CD4-positive, alpha-beta T cell (primary cell): ENCODE results near the gene CHST2. TPM values are rescaled to one million over a fixed set of nuclear protein-coding genes. Genes with fewer than 3 reads are reported as not detected.

Experiments
- ATAC-seq: fragments of 200-7000 bp; cut with Tn5 transposase; one replicate; pipeline ENCODE4 v1.10.0; 2022; ENCODE audit warnings: mild to moderate bottlenecking; ENCODE audit not compliant: poor library complexity
- CTCF ChIA-PET: fragments of 350-600 bp; sonication (Branson Sonifier 250); formaldehyde crosslinking; loops from one replicate; lab custom pipeline; 2021; ENCODE audit warnings: antibody characterized with exemption, inconsistent platforms; lab: Charles Lee
- POLR2A ChIA-PET: fragments of 350-600 bp; sonication (Branson Sonifier 250); formaldehyde crosslinking; loops from one replicate; lab custom pipeline; 2021; ENCODE audit warnings: antibody characterized with exemption, inconsistent platforms; lab: Charles Lee
- DNase-seq, 14 experiments: peaks; one replicate each; pipeline ENCODE4 v3.0.0-alpha.2; 2013 to 2020; ENCODE audit warnings: mixed read lengths in 2 of 14
- H3K27ac ChIP-seq, 2 donors: one replicate each; pipeline versions ENCODE4 v1.5.1 to v1.7.0; 2013; ENCODE audit warnings: low read length in 2 of 2, low read depth in 1 of 2, mild to moderate bottlenecking in 1 of 2
- H3K27me3 ChIP-seq, 2 experiments: 1 replicate in 1 of 2; 2 replicates in 1 of 2; pipeline versions ENCODE4 v1.6.1 to v1.7.0; 2013; ENCODE audit warnings: low read length in 2 of 2, control low read depth in 1 of 2, mild to moderate bottlenecking in 1 of 2, moderate library complexity in 1 of 2; ENCODE audit not compliant: insufficient read depth in 2 of 2, control insufficient read depth in 1 of 2
- H3K36me3 ChIP-seq: one replicate; pipeline ENCODE4 v1.6.1; 2013; ENCODE audit warnings: low read length, control low read depth; ENCODE audit not compliant: insufficient read depth
- H3K4me1 ChIP-seq: one replicate; pipeline ENCODE4 v1.6.1; 2013; ENCODE audit warnings: low read length, control low read depth; ENCODE audit not compliant: insufficient read depth
- H3K4me3 ChIP-seq: one replicate; pipeline ENCODE4 v1.5.1; 2013; ENCODE audit warnings: mild to moderate bottlenecking, low read length, moderate library complexity
- H3K9me3 ChIP-seq, 2 experiments: 1 replicate in 1 of 2; 2 replicates in 1 of 2; pipeline versions ENCODE4 v1.6.1 to v1.7.0; 2013; ENCODE audit warnings: low read length in 2 of 2, mild to moderate bottlenecking in 2 of 2, control low read depth in 1 of 2, moderate library complexity in 1 of 2; ENCODE audit not compliant: control insufficient read depth in 1 of 2, insufficient read depth in 1 of 2
- H3K27ac Mint-ChIP-seq: one replicate; pipeline ENCODE4 v1.8.0; 2020; ENCODE audit warnings: mixed read lengths
- H3K27me3 Mint-ChIP-seq: one replicate; pipeline ENCODE4 v1.8.0; 2021; ENCODE audit warnings: mixed read lengths
- H3K36me3 Mint-ChIP-seq: one replicate; pipeline ENCODE4 v1.8.0; 2021; ENCODE audit warnings: low read depth, mixed read lengths
- H3K4me1 Mint-ChIP-seq: one replicate; pipeline ENCODE4 v1.8.0; 2021; ENCODE audit warnings: low read depth, mixed read lengths
- H3K4me3 Mint-ChIP-seq: one replicate; pipeline ENCODE4 v1.8.0; 2020; ENCODE audit warnings: mild to moderate bottlenecking, mixed read lengths
- H3K9me3 Mint-ChIP-seq: one replicate; pipeline ENCODE4 v1.8.0; 2020; ENCODE audit warnings: mixed read lengths
- CTCF ChIP-seq: fragments of 200-600 bp; IDR thresholded peaks from one replicate; pipeline ENCODE4 v1.8.0; 2022; ENCODE audit warnings: antibody characterized with exemption, mild to moderate bottlenecking
- intact Hi-C, 2 experiments: fragments of 100-400 bp; cut with DNase I in 1 of 2; cut with micrococcal nuclease in 1 of 2; formaldehyde crosslinking; loops; one replicate each; pipeline versions ENCODE4 v1.15.1 to v1.9.0; 2023 to 2025; cut with DNase I, micrococcal nuclease
- total RNA-seq, 174 experiments: library from RNA in 2 of 174; stranded (reverse) in 2 of 174; gene quantifications; one replicate each; pipeline ENCODE4 v1.2.3 and lab custom pipeline; 2021 to 2026

Gene CHST2
- total RNA-seq, 2 experiments from 2014 or later = 2.0 TPM

- no peaks in the 10 kb centered on the region for H3K36me3 ChIP-seq
- no peak overlapping the region for H3K27ac ChIP-seq
- H3K4me1 ChIP-seq = no peaks in the 10 kb centered on the region
- H3K9me3 ChIP-seq = peaks cover 0 to 13% of the 10 kb centered on the region in 2 experiments
- no peak for DNase-seq
- no peaks in the 10 kb centered on the region for H3K9me3 Mint-ChIP-seq
- H3K27me3 ChIP-seq = no peaks in the 10 kb centered on the region
- H3K4me1 Mint-ChIP-seq = no peaks in the 10 kb centered on the region
- no peaks in the 10 kb centered on the region for H3K27me3 Mint-ChIP-seq
- ATAC-seq = no peak
- TF ChIP-seq CTCF = no peak
- H3K4me3 ChIP-seq = no peak overlapping the region
- ChIA-PET CTCF (no interaction called here), POLR2A (no interaction called here)
- H3K27ac Mint-ChIP-seq = no peak overlapping the region
- H3K36me3 Mint-ChIP-seq = no peaks in the 10 kb centered on the region
- no peak overlapping the region for H3K4me3 Mint-ChIP-seq
- intact Hi-C loops = no loop called here
Observed at GRCh38 chr3:143095813-143096212, 23.8 kb upstream of the CHST2 start.

GRCh38 chr3:143098032-143098764, 21.4 kb upstream of the CHST2 start:
- H3K9me3 Mint-ChIP-seq = no peaks in the 10 kb centered on the region
- no peaks in the 10 kb centered on the region for H3K36me3 ChIP-seq
- intact Hi-C loops = no loop called here
- H3K27ac Mint-ChIP-seq = no peak overlapping the region
- H3K27ac ChIP-seq = no peak overlapping the region
- peaks cover 0 to 13% of the 10 kb centered on the region in 2 experiments for H3K9me3 ChIP-seq
- CTCF ChIA-PET = no interaction called here
- no peaks in the 10 kb centered on the region for H3K36me3 Mint-ChIP-seq
- no peaks in the 10 kb centered on the region for H3K4me1 Mint-ChIP-seq
- no peak for ATAC-seq
- no peak for TF ChIP-seq CTCF
- H3K4me3 Mint-ChIP-seq = no peak overlapping the region
- POLR2A ChIA-PET = no interaction called here
- H3K27me3 ChIP-seq = no peaks in the 10 kb centered on the region
- no peak for DNase-seq
- no peaks in the 10 kb centered on the region for H3K4me1 ChIP-seq
- H3K4me3 ChIP-seq = no peak overlapping the region
- peaks cover 4% of the 10 kb centered on the region for H3K27me3 Mint-ChIP-seq

GRCh38 chr3:143099210-143099609, 20.4 kb upstream of the CHST2 start:
- Histone ChIP-seq H3K36me3 (no peaks in the 10 kb centered on the region), H3K27me3 (peaks cover 0 to 3% of the 10 kb centered on the region in 2 experiments), H3K4me1 (no peaks in the 10 kb centered on the region), H3K27ac (no peak overlapping the region), H3K9me3 (peaks cover 0 to 17% of the 10 kb centered on the region in 2 experiments), H3K4me3 (no peak overlapping the region)
- ATAC-seq (no peak), DNase-seq (no peak)
- Mint-ChIP-seq H3K4me1 (no peaks in the 10 kb centered on the region), H3K27me3 (peaks cover 4% of the 10 kb centered on the region), H3K9me3 (no peaks in the 10 kb centered on the region), H3K27ac (no peak overlapping the region), H3K36me3 (no peaks in the 10 kb centered on the region), H3K4me3 (no peak overlapping the region)
- POLR2A ChIA-PET = no interaction called here
- TF ChIP-seq CTCF = no peak
- intact Hi-C loops = no loop called here
- CTCF ChIA-PET = no interaction called here
